HUDEP-2 (cell line): ENCODE data around the gene PIM2.

Experiments used
- DNase-seq, 76 experiments: peaks; one replicate each; lab custom pipeline; 2025; ENCODE audit not compliant: unreplicated experiment in 76 of 76; lab: John Stamatoyannopoulos, UW

The PIM2 gene

DNA sequence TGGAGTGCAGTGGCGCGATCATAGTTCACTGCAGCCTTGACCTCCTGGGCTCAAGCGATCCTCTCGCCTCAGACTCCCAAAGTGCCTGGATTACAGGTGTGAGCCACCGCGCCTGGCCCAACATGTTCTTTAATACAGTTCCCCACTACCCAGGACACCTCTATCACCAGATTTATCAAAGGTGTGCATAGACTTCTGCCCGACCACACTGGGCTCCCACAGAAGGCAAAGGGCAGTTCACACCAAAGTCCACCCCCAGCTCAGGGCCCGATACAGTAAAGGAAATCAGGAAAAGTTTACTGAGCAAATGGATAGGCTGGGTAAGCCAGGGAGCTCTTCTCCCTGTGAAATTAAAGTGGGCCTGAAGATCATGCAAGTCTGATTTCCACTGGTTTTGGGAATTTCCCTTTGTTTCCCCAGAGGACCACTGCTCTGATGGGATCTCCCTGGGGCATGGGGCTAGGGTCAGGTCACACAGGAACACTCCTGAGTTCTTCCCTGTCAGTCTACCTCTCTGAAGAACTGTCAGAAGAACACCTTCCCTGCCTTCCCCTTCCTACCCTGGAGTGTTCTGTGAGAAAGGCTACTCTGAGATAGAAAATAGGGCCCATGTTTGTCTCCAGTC is 17.7 kb upstream of the PIM2 start:
- DNase-seq = no peak

DNA sequence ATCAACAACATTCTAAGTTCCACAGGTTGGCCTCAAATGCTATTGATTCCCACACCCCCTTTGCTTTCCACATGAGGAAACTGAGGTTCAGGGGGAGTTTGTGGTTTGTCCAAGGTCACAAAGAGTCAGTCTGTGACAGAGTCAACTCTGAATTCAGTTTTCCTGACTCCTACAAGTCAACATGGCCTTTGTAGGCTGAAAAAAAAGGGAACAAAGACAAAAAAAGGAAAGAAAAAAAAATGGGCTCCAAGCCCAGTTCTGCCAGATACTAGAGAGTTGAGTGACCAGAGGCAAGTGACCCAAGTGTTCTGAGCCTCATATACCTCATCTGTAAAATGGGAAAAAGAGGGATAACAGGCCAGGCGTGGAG is 16.5 kb upstream of the PIM2 start:
- DNase-seq = no peak

DNA sequence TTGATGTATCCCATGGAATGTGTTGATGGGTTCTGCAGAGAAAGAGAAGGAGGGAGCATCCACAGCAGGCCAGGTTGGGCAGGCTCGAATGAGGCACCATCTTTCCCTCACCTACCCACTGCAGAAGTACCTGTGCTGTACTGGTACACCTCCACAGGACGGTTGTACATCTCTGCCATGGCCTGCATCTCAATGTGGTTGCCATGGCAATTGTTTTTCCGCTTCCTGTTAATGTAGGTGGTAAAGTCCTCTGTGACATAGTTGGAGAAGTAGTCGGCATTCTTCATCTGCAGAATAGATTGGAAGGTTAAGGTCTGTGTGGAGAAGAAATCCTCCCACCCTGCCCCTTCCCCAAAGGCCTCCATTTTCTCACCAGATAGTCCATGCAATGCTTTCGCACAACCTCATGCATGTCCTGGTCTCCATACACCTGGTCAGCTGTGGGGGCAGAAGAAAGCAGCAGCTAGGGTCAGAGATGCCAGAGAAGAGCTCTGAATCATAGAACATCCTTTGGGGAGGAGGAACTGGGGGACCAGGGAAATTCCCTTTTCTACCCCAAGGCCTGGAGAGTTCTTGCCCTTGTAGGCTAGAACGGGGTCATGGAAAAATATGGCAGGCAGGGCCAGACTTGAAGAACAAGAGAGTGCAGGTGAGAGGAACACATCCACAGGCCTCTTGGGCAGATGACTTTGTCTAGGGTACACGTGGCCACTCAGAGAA is 15.9 kb upstream of the PIM2 start:
- no peak for DNase-seq

DNA sequence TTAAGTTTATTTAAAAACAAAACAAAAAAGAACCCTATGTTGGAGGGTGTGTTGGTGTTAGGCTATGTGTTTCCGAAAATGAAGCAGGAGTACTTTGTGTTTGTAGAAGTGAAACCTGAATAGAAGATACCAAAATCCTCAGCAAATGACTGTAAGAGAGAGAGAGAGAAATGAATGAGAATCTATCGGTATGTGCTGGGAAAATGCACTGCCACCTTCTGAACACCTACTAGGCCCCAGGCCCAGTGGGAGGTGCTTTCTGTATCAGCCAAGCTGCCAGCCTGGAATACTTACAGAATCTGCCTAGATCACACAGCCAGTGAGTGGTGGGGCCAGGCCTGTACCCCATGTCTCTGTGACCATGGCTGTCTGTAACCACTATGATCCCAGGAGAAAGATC is 14.9 kb upstream of the PIM2 start:
- DNase-seq = no peak

DNA sequence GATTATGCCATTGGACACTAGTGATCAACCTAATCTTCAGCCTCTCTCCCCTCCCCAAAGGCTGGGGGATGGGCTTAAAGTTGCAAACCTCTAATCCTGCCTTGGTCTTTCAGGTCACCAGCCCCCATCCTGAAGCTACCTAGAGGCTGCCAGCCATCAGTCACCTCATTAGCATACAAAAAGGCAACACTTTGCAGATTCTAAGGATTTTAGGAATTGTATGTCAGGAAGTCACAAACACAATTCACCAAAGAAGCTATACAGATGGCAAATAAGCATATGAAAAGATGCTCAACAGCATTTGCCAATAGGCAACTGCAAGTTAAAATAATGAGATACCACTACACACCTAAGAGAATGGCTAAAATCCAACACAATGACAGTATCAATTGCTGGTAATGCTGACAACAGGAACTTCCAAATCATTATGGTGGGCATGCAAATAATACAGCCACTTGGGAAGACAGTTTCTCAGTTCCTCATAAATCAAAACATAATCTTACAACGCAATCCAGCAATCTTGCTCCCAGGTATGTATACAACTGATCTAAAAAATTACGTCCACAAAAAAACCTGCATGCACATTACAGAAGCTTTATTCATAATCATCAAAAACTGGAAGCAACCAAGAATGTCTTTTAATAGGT is 9.0 kb upstream of the PIM2 start:
- DNase-seq = no peak

DNA sequence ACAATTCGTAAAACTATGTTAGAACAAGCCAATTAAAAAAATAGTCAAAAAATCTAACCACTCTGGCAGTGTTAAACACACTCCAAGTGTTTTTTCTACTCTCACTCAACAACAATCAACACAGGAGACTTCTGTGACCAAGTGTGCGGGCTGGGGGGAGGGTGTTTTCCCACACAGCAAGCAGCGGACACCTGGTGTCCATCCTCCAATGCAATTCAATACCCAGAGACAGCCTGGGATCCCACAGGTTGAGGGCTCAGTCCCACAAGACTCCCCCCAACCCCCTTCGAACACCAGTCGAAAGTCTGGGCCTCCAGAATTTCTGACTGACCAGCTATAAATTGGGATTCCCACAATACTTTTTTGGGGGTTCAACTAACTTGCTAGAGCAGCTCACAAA is 8.3 kb upstream of the PIM2 start:
- no peak for DNase-seq

DNA sequence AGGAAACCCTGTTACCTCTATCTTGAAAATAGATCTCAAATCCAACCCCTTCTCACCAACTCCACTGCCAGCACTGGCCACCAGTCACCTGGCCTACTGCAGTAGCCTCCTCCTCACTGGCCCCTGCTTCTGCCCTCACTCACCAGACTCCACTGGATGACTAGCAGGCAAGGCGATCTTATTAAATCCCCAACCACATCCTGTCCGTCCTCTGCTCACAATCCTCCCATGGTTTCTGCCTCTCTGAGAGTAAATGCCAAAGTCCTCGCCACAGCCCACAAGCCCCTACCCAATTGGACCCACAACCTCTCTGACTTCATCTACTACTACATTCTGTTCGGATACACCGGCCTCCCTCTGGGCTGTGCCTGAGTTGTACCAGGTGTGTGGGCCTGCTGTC is 5.4 kb upstream of the PIM2 start:
- DNase-seq = no peak

DNA sequence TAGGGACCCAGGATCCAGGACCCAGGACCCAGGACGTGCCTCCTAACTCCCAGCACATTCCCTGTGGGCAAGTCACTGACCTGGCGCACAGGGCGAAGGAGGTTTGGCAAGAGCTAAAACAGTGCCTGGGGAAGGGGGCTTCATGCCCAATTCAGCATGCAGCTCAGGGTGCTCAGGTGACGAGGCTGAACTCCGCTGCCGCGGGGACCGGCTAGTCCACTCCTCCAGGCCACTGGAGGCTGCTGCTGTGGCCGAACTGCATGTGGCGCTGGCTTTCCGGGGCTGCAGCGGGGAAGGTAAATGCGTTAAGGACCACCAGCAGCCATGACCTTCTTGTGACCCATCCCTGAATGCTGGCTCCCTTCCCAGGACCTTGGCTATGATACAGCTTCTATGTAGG is 4.9 kb upstream of the PIM2 start:
- no peak for DNase-seq

DNA sequence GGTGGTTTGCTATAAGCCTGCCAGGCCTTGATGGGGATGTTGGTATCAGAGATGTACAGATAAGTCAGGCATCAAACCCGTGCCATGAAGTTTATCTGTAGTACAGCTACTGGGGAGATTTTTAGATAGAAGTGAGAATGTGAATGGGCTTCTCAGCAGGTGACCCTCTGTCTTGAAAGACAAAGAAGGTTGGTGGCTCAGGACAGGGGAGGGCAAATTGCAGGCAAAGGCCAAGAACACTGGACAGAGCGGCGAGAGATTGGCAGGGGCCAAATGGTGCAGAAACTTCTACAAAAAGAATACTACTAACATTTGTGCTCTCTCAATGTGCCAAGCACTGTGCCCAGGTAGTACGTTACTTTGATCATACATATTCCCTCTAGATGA is 1.9 kb upstream of the PIM2 start:
- DNase-seq = peak in 3 of 76 experiments; percentile 3 to 46 (median 18)

DNA sequence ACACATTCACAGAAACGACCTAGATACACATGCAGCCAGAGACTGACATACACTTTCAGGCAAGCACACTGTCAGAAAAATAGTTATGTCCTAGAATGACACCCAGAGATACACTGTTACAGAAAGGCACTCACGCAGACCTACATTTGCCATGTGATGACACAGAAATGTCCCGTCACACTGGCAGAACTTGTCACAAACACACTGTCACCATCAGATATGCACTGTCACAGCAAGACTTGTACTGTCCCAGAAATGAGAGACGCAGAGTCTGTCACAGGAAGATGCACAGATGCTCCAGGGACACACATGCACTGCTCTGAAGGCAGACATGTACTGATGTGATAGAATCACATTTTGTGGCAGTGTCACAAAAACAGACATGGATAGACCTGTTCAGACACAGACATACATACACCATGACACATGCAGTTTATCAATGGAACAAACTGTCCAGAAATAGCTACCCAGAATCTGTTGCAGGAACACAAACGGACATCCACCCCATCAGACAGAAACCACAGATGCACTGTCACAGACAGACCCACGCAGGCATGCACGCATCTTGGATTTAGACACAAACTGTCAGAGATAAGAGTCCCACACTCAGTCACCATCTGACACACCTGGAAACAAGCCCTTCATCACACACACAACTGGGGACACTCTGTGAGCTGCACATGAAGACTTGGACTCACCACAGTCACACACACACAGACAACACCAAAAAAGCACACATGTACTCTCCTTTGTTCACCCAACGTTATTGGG is 1.3 kb upstream of the PIM2 start:
- peak in 23 of 76 experiments; percentile 0 to 46 (median 14) for DNase-seq

DNA sequence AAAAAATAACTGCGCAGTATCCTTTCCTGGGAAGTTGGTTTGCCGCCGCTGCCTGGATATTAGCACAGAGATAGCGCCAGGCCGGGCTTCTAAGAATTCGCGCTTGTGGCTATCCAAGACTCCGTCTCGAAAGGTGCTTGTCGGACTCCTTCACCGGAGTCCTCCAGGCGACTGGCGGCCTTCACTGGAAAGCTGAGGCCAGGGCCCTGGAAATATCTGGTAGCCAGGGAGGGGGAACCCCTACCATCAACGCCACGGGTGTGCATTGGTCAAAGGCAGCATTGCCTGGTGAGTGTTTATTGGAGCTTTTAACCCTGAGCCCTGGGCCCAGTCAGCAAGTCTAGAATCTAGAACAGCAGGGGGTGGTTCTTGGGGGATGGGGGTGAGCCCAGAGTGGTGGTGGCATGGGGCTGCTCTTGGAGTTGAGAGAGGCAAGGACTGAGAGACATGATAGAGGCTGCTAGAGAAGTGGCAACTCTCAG is 577 bp upstream of the PIM2 start:
- peak in 4 of 76 experiments; percentile 12 to 47 (median 18) for DNase-seq

DNA sequence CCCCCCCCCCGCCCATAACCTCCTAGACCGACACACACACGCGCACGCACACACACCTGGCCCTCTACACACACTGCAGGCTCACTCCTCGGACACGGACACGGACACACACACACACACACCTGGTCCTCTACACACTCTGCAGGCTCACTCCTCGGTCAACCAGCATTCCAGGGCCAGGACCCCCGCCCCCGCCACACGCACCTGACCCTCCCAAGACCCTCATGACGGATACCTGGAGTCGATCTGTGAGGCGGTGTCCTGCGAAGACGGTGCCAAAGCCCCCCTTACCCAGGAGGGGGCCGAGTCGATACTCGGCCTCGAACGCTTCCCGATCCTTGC is 552 bp downstream of the PIM2 start:
- no peak for DNase-seq

DNA sequence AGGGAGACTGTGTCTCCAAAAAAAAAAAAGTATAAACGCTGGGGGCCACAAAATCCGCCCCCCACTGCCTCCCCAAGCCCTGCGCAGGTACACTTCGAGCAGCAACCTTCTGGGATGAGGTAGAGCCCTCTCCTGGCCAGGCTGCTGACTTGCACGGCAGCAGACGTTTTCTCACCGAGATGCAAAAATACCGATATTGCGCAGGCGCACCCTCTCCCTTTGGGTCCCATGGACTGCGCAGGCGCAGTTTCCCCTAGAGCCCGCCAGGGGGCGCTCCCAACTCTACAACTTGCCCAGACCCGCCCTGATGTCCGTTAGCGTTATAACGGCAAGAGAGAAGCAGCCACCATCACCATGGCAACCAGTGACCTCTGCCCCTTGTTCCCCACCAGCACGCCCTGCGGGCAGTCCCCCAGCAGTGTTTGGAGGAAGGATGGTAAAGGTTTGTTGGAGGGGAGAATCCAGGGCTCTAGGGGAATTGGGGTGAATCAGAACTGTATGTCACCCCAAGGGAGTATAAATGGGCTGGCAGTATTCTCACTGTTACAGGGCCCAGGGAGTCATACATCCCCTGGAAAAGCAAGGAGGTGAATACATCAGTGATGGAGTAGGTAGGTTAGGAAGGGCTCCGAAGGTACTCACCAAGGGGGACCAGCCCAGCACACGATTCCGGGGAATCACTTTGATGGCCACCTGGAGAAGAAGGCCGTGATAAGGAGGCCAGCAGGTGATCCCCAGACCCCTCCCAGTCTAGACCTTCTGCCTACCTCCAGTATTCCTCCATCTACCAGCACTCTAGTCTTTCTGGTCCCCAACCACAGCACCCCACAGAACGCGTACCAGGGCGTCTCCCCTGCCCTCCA is 1.5 kb downstream of the PIM2 start:
- peak in 75 of 76 experiments; percentile 16 to 91 (median 77) for DNase-seq

DNA sequence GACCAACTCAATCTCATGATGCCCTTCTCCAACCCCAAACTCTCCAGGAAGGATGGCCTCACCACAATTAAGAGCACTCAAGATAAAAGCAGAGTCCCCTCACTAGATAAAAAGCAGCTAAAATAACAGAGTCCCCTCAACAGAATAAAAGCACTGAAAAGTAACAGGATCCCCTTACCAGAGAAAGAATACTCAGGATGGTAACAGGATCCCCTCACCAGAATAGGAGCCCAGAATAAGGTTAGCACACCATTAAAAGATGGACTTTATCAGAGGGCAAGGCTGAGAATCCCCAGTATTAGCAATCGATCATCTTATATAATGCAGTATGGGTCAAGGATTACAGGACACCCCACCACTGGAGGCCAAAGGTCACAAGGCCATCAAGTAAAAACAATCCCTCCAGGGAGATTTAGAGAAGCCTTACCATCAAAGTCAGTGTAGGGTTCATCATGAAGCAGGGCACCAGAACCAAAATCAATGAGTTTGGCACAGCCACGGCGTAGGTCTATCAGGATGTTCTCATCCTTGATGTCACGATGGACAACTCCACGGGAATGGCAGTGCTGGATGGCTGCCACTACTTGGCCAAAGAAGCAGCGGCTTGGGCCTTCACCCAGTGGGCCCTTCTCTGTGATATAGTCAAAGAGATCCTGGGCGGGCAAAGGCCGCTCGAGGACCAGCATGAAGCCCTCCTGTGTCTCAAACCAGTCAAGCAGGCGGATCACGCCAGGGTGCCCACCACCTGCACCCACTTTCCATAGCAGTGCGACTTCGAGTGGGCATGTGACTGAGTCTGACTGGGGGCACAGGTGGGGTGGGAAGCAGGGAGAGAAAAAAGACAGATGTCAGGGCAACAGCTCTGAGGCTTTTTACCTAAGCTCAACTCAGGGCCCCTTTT is 4.0 kb downstream of the PIM2 start:
- no peak for DNase-seq

DNA sequence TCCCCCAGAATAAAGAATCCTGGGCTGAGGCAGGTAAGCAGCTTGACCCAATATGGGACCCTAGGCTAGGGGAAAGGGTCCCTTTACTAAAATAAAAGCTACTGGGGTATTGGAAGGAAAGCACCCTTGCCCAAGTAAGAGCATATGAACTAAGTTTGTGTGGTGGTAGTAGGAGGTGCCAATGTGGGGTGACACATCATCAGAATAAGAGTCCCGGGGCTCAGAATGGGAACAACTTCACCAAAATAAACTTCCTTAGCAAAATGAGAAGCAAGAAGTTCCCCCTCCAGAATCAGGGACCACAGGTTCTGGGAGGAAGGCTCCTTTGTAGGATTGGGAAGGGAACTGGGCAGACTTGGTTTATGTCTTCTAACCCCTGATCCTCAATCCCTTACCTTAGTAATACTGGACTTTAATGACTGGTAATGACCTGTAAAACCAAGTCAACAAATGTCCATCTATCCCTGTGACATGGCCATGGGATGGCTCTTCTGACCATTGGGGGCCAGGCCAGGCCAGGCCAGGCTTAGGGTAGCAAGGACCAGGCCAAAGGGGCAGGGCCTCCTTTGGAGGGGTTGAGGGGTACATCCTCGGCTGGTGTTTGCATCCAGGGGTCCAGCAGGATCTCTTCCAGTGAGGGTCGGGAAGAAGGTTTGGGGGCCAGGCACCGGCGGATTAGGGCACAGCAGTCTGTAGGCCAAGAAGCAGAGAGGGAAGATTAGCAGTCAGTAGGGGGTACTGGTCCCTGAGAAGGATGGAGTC is 5.0 kb downstream of the PIM2 start:
- no peak for DNase-seq

DNA sequence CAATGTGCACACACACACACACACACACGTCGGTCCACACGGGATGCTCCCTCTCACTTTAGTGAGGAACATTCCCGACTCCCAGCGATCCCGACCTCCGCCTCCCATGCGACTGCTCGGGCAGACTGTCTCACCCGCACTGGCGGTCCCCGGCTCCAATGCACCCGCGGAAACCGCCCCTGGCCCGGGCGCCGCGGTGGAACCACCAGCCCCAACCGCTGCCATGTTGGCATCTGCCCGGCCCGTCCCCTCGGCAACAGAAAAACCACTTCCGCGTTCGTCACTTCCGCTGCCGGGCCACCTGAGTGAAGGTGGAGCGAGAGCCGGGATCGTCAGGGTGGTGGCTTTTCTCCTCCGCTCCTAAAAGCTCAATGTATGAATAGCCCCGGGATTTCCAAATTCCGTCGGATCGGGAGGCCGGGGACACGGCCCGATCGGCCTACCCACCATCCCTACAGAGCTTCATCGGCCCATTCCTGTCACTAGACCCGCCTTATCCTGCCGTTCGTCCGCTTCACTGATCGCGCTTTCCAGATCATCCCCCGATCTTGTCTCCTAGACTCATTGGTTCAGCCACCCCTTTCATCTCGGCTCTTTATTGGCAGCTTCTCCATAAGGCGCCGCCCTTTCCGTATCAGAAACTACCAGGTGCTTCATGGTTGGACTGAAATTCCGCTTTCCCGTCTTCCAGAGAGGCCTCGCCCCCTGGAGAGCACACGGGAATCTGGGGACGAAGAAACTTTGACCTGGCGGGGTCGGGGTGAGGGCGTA is 7.2 kb downstream of the PIM2 start, which contains the start of gene SLC35A2:
Gene SLC35A2 (minus strand): TSS at position 235 of the 771 bp plus-strand sequence. CDS start 10 bp downstream, at position 225.
- peak in 73 of 76 experiments; percentile 7 to 81 (median 57) for DNase-seq

DNA sequence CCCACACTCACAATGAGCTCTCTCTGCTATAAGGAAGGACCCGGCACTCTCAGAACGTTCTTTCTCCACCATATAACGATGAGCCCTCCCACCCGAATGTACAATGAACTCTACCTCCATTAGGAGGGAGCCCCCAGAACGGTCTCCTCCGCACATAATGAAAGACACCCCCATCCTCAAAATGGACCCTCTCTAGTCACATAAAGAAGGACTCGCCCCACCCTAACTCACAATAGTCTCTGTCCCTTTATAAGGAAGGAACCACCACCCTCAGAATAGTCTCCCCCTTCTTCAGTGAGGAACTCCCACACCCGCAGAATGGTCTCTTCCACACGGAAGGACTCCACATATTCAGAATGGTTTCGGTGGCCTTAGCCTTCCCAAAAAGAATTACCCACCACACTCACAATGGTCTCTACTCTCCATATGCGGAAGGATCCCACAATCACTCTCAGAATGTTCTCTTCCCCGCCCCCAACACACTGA is 7.9 kb downstream of the PIM2 start:
- DNase-seq = peak in 2 of 76 experiments; percentile 0 to 34
